ENCODE data around the gene RECQL5.

The RECQL5 gene

DNA sequence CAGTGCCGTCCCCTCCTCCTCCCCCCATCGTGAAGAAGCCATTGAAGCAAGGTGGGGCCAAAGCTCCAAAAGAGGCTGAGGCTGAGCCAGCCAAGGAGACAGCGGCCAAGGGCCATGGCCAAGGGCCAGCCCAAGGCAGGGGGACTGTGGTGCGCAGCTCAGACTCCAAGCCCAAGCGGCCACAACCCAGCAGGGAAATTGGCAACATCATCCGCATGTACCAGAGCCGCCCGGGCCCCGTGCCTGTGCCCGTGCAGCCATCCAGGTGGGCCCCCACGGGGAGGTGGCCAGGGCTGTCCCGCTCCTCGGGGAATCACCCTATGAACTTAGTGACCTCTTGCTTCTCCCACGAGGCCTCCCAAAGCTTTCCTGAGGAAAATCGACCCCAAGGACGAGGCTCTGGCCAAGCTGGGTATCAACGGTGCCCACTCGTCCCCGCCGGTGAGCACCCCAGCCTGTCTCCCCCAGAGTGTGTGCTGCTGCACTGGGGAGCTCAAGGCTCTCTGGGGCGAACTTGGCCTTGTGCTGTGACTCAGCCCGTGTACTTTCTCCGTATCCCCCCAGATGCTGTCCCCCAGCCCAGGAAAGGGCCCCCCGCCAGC, 50.3 kb downstream of the RECQL5 start:
- H3K4me1 ChIP-seq, result no peaks in the 10 kb centered on the region
- H3K36me3 ChIP-seq, result no peaks in the 10 kb centered on the region
- DNase-seq, result no peak
- H3K27me3 ChIP-seq, result no peaks in the 10 kb centered on the region
- no peaks in the 10 kb centered on the region for H3K9me3 ChIP-seq
- TF ChIP-seq, protein P1, sequence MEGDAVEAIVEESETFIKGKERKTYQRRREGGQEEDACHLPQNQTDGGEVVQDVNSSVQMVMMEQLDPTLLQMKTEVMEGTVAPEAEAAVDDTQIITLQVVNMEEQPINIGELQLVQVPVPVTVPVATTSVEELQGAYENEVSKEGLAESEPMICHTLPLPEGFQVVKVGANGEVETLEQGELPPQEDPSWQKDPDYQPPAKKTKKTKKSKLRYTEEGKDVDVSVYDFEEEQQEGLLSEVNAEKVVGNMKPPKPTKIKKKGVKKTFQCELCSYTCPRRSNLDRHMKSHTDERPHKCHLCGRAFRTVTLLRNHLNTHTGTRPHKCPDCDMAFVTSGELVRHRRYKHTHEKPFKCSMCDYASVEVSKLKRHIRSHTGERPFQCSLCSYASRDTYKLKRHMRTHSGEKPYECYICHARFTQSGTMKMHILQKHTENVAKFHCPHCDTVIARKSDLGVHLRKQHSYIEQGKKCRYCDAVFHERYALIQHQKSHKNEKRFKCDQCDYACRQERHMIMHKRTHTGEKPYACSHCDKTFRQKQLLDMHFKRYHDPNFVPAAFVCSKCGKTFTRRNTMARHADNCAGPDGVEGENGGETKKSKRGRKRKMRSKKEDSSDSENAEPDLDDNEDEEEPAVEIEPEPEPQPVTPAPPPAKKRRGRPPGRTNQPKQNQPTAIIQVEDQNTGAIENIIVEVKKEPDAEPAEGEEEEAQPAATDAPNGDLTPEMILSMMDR (IDR thresholded peaks at IDR 0.05; ENCODE audit: low read depth, low read length), result no peak
- no peak overlapping the region for H3K4me3 ChIP-seq (ENCODE audit: low read depth, low read length)

DNA sequence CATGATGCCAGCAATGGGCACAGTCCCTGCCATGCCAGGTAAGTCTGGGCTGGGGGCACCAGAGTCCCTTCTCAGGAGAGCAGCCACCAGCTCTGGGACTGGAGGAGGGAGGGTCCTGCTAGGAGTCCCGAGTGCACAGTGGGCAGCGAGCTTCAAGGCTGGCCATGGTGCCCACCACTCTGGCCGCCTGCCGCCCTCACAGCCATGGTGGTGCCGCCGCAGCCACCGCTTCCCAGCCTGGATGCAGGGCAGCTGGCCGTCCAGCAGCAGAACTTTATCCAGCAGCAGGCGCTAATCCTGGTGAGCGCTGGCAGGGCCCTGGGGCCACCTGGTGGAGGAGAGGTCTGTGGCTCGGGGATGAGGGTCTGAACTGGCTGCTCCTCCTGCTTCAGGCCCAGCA, 51.7 kb downstream of the RECQL5 start:
- Histone ChIP-seq H3K4me1 (no peaks in the 10 kb centered on the region), H3K4me3 (ENCODE audit: low read depth, low read length) (no peak overlapping the region), H3K36me3 (no peaks in the 10 kb centered on the region), H3K27me3 (no peaks in the 10 kb centered on the region), H3K9me3 (no peaks in the 10 kb centered on the region)
- TF ChIP-seq, protein P1 (IDR thresholded peaks at IDR 0.05; ENCODE audit: low read depth, low read length), result peak; percentile 30; the same call in 1 of the 2 replicates
- DNase-seq, result peak; percentile 43

DNA sequence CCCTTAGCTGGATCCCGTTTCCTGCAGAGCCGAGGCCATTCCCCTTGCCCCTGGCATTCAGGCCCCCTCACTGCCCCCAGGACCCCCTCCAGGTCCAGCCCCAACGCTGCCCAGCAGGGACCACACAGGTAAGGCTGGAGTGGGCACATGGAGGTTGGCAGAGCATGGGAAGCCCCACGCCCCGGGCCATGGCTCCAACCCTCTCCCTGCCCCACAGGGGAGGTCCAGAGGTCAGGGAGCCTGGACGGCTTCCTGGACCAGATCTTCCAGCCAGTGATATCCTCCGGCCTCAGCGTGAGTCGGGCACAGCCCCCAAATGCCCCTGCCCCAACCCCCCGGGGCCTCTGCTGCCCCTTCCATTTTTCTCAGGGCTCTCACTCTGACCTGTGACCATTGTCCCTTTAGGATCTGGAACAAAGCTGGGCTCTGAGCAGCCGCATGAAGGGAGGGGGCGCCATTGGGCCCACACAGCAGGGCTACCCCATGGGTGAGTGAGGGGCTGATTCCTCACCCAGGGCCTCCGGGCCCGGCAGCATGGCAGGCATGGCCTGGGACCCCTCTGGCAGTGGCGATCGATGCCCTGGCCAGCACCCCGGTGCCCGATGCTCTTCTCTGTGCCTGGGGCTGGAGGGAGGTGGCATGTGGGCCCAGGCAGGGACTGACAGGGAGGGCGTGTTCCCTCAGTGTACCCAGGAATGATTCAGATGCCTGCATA, 52.2 kb downstream of the RECQL5 start:
- DNase-seq, result no peak
- H3K36me3 ChIP-seq, result no peaks in the 10 kb centered on the region
- H3K9me3 ChIP-seq, result no peaks in the 10 kb centered on the region
- TF ChIP-seq, protein P1 (IDR thresholded peaks at IDR 0.05; ENCODE audit: low read depth, low read length), result no peak
- H3K4me1 ChIP-seq, result no peaks in the 10 kb centered on the region
- H3K4me3 ChIP-seq (ENCODE audit: low read depth, low read length), result no peak overlapping the region
- no peaks in the 10 kb centered on the region for H3K27me3 ChIP-seq

DNA sequence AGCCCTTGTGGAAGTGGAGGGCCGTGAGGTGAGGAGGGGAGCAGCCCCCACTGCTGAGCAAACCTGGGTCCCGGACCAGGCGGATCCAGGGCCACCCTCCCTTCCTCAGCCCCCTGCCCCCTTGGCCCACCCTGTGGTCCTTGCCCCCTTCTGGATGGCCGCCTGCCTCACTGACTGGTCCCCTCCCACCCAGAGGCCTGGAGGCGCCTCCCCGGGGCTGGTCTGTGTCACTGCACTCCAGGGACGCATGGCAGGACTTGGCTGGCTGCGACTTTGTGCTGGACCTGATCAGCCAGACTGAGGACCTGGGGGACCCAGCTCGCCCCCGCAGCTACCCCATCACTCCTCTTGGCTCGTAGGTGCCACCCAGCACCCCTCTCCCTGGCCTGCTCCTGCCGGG, 52.9 kb downstream of the RECQL5 start:
- DNase-seq, result peak; percentile 69
- Histone ChIP-seq H3K27me3 (no peaks in the 10 kb centered on the region), H3K9me3 (no peaks in the 10 kb centered on the region), H3K36me3 (no peaks in the 10 kb centered on the region), H3K4me3 (ENCODE audit: low read depth, low read length) (no peak overlapping the region), H3K4me1 (no peaks in the 10 kb centered on the region)
- TF ChIP-seq, protein P1 (IDR thresholded peaks at IDR 0.05; ENCODE audit: low read depth, low read length), result peak; percentile 40

DNA sequence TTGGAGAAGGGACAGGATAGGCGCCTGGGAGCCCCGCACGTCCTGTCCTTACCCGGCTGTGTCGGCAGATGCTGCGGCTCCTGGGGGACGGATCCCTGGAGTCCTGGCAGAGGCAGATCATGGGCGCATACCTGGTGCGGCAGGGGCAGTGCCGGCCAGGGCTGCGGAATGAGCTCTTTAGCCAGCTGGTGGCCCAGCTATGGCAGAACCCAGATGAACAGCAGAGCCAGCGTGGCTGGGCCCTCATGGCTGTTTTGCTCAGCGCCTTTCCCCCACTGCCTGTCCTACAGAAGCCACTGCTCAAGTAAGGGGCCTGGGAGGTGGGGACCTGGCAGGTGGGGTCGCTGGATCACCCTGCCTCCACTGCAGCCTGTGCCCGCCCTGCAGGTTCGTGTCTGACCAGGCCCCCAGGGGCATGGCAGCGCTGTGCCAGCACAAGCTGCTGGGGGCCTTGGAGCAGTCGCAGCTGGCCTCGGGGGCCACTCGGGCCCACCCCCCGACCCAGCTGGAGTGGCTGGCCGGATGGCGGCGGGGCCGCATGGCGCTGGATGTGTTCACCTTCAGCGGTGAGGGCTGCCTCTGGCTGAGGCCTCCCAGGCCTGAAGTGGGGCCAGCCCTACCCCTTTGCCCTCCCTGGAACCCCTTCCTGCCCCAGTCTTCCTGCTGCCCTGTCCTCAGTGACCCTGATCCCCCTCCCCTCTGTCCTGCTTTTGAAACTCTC, 53.9 kb downstream of the RECQL5 start:
- TF ChIP-seq, protein P1 (IDR thresholded peaks at IDR 0.05; ENCODE audit: low read depth, low read length), result no peak
- Histone ChIP-seq H3K4me1 (no peaks in the 10 kb centered on the region), H3K36me3 (no peaks in the 10 kb centered on the region), H3K9me3 (no peaks in the 10 kb centered on the region), H3K4me3 (ENCODE audit: low read depth, low read length) (no peak overlapping the region), H3K27me3 (no peaks in the 10 kb centered on the region)
- no peak for DNase-seq

Data from BE2C (cell line).